GM19238 (cell line): ENCODE data around the gene PPP1R9A.

ENCODE experiments used
- DNase-seq: peaks from one replicate; pipeline ENCODE4 v3.0.0; 2011; ENCODE audit warnings: low spot score; ENCODE audit not compliant: insufficient read length

PPP1R9A gene

DNA sequence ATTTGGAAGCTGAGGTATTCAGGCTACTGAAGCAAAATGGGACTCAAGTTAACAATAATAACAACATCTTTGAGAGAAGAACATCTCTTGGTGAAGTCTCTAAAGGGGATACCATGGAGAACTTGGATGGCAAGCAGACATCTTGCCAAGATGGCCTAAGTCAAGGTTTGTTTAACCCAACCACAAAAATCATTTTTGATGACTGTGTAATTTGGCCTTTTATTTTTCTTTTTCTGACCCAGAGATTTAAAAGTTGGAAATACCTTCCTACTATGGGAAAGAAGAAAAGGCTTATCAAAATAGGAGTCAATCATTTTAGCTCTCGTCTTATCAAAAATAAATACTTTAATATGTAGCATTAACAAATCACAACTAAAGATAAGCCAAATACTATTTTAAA, 344.6 kb downstream of the PPP1R9A start:
- DNase-seq: no peak

DNA sequence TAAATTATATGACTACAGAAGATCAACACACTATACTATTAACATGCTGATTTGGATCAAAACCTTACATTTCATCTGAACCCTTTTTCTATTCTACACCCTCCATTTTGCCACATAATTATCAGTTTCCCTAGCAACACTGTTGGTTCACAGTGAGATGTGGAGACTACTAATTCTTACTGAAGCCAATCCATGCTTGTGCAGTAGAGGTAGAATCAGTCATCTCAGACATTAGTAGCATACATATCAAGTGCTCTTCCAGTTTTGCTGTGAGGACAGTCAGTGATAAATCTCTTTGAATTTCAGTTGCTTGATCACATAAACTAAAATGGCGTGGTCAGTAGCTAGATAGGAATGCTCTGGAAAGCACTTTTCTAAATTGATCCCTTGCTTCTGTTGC, 346.6 kb downstream of the PPP1R9A start:
- DNase-seq: no peak

DNA sequence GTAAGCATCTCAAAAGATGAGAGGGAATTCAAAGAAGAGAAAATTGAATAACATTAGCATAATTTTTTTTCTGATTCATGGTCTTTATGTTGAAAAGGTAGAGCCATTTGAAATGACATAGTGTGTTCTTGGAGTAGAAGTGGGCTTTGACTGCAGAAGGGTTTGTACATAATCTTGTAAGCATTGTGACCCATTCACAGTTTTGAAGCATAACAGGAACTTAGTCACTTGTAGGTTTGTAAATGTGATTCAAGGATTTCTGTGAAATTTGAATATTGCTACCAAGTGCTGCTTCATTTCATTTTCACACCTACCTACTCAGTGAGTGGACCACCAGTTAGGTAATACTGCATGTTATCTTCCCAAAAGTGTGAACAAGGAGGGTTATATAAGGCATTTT, 348.3 kb downstream of the PPP1R9A start:
- DNase-seq: no peak

GRCh38 chr7:95261895-95262415, 354.6 kb downstream of the PPP1R9A start:
- no peak for DNase-seq

DNA sequence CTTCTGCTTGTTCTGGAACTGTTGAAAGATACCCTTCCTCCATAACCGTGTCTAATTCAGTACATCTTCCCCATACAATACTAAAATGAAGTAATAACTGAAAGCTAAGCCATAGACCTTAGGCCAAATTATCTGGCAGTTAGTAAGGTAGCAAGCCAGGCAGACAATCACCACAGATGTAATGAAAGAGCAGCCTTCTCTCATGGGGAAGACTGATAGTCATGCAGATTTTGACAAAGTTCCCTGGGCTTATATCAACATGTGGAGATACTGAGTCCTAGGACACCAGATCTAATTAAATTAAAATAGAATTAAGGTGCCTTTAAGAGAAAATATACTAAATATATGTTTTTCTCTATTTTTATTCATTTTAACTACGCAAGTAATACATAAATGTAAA, 355.5 kb downstream of the PPP1R9A start:
- no peak for DNase-seq

- no peak for DNase-seq
Measured at GRCh38 chr7:95263785-95264362, 356.5 kb downstream of the PPP1R9A start.

DNA sequence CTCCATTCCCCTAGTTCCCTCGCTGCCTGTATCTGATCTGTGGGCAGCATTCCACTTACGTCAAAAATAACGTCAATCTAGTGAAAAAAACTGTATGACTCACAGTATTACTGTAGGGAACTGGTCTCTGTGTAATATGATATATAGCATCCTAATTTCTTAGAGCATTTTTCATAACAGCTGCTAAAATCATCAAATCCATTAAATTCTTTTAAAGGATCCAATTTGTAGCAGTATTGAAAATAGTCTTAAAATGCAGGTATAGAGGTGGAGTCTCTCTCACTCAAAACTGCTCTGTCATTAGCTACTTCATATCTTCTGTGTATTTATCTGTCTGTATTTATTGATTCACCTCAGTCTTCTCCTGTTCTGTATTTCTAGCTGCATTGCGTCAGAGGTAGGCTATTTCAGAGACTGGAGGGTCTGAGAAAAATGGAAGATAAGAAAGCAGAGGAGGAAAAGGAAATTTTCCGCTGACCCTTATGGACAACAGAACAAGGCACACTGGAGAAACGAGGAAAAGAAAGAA, 357.0 kb downstream of the PPP1R9A start:
- no peak for DNase-seq

- DNase-seq: no peak
Measured at GRCh38 chr7:95265634-95266033, 358.2 kb downstream of the PPP1R9A start.

DNA sequence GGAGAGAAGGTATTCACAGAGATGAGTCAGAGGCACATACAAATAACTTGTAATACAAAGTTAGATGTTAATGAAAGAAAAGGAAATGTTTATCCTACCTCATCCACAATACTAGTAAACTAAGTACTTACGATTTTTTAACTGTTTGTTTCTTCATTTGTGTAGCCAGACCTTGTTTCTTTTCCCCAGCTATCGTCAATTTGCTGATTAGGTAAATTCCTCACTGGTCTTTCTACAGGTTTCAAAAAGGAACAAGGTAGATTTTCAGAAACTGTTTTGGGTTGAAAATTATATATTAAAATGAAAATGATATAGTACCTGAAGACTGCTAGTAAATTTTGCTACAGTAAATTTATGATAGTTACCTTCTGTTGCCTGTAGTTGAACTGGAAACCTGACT, 360.4 kb downstream of the PPP1R9A start:
- no peak for DNase-seq

DNA sequence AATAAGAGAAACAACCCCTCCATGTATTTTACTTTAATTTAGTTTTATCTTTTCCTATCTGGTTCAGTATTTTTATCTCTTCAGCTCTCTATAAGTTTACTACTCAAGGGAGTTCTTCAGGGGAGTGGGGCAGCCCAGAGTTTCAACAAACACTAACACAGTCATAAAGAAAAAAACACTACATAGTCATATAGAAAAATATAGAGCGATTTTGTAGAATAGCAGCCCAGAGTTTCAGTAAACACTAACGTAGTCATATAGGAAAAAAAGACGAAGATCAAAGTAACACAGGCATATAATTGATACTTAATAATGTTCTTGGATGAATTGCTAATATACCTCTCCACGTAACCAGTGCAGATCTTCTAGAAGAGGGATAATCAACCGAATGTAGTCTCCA, 362.2 kb downstream of the PPP1R9A start:
- no peak for DNase-seq

- no peak for DNase-seq
Measured at GRCh38 chr7:95276114-95276513, 368.7 kb downstream of the PPP1R9A start.

- DNase-seq: no peak
Measured at GRCh38 chr7:95279417-95279816, 372.0 kb downstream of the PPP1R9A start.

DNA sequence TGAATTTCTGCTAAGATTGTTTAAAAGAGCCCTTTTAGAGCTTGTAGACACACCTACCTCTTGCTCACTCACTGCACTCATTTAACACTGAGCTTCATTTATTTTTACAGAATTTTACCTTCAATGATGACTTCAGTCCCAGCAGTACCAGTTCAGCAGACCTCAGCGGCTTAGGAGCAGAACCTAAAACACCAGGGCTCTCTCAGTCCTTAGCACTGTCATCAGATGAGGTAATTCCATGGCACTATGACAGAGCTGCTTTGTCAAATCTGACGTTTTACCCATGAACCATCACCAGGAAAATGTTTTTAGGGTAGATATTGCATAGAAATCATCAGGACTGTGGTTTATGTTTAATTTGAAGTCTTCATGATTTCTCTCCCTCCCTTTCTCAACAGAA, 378.7 kb downstream of the PPP1R9A start:
- DNase-seq: no peak

- no peak for DNase-seq
Measured at GRCh38 chr7:95290166-95290830, 382.9 kb downstream of the PPP1R9A start.

GRCh38 chr7:95295397-95295796, 388.0 kb downstream of the PPP1R9A start:
- no peak for DNase-seq

- DNase-seq: no peak
Measured at GRCh38 chr7:95296456-95296855, 389.1 kb downstream of the PPP1R9A start.

GRCh38 chr7:95297041-95297440, 389.6 kb downstream of the PPP1R9A start:
- no peak for DNase-seq

DNA sequence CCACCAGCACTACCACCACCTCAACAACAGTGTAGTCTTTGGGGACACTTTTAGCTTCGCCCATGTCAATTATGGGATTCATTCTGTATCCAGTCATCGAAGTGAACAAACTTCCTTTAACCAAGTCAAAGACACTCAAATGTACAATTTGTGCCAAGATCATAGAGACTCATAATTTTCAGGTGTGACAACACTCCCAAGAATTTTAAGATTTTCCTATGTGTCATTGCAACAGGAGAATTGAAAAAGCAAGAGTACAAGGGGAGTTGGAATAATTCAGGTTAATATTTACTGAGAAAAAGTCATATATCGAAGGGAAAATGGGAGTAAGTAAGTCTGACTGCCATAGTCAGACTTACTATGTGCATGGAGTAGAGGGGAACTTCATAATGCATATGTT, 390.7 kb downstream of the PPP1R9A start:
- no peak for DNase-seq

DNA sequence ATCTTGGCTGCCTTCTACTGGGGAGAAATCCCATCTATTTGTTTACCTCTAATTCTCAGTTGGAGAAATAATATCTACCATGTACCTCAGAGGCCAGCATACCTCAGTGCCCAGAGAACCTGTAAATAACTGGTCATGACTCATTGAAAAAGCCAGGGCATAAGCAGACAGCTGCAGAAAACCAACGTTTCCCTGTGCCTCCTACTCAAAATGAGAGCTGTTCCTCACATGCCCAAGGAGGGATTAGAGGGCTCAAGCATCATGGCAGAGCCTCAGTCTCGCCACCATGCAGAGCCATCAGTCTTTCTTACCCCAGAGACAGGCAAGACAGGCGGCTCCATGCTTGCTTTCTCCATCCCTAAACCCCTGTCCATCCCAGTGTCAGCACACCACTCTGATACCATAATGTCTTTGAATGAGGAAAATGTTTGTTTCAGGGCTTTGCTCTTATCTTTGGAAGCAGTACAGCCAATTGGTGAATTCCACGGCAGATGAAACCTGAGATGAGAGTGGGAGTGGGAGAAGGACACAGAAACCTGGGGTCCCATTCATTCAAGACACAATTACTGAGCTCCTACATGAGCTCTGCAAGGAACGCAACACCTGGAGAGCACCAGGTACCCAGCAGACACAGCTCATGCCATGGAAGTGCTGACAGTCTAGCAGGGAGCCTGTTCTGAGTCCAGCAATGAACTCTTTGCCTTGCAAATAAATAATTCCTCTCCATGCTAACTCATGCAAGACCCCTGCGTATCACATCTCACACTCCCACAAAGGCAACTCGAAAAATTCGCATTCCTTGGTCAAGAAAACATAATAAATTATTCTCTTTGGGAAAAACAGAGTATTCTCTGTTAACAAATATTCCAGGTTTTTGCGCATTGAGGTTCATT, 395.9 kb downstream of the PPP1R9A start:
- DNase-seq: no peak

DNA sequence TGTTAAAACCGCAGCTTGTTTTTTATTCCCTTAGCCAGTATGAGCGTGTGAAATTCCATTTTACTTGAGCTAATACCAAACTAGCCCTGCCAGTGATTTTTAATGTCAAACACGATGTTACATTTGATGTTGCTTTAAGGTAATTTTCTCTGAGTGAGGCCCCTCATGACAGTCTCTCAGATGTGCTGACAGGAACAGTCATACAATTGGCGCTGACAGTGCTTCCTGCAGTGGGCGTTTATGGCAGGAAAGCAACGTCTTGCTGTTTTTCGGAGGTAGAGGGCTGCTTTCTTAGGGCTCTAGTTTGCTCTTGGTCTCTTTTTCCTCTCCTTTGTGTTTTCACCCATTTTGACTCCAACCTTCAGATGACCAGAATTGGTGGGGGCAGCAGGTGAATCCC, 397.6 kb downstream of the PPP1R9A start:
- DNase-seq: no peak

DNA sequence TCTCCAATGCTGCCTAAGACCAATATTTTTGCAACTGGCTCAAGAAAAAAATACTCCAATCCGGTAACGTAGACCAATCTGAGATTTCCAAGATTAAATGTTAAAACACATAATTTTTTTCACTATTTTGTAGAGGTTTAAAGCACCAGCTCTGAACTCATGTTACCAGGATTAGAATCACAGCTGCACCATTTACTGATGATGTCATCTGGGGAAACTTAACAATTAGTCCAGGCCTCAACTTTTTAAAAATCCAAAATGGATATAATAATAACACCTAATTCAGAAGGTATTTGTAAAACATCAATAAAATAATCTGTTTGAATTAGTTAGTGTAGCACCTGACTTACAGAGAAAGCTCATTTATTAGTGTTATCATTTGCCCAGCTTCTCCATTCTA, 402.6 kb downstream of the PPP1R9A start:
- no peak for DNase-seq

DNA sequence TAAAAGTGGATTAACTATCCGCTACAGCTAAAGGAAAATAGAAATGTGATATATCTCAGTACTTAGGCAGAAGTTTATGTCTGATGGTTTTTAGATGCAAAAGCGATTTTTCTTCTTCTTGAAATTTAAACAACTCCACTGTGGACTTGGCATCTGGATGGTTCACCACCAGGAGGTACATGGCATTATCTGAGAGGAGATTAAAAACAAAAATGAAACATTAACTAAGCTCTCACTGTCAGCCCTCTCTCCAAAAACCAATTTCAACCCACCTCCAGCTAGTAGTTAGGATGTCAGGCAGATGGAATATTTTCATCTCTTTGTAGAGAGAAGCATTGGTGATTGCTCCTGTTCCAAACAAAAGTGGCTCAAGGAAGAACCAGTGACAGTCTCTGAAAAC, 404.0 kb downstream of the PPP1R9A start:
- no peak for DNase-seq
